Fibroblast of skin of back (primary cell): ENCODE measurements around the gene POLA2.
A peak's percentile ranks its signal among the peaks of the same experiment; 100 is the strongest.
"Not testable (repeated sequence)": the region's sequence is repeated elsewhere in the genome, so short reads cannot be mapped to it uniquely, and the experiment has no call there.

Source experiments
- DNase-seq: peaks from one replicate; pipeline ENCODE4 v3.0.0-alpha.2; 2013

The POLA2 gene

GRCh38 chr11:65308281-65308891 is 46.6 kb downstream of the POLA2 start:
- DNase-seq, result no peak

- no peak for DNase-seq
These were observed 47.2 kb downstream of the POLA2 start for GRCh38 chr11:65309006-65309405.

- no peak for DNase-seq
These were observed 48.5 kb downstream of the POLA2 start for GRCh38 chr11:65310215-65310614.

- DNase-seq, result no peak
These were observed 49.0 kb downstream of the POLA2 start for GRCh38 chr11:65310736-65311135.

- no peak for DNase-seq
These were observed 49.5 kb downstream of the POLA2 start for GRCh38 chr11:65311170-65311678.

- peak; percentile 78 for DNase-seq
These were observed 52.9 kb downstream of the POLA2 start, which contains the start of gene CDC42EP2 for GRCh38 chr11:65314501-65315203. TSS of gene CDC42EP2 (plus strand) at chr11:65314866. CDS start at chr11:65320899, 6,033 bp downstream.

- DNase-seq, result peak; percentile 67
These were observed 53.6 kb downstream of the POLA2 start for GRCh38 chr11:65315204-65315865.

- DNase-seq, result no peak
These were observed 54.1 kb downstream of the POLA2 start for GRCh38 chr11:65315866-65316226.

GRCh38 chr11:65316227-65317024 is 54.7 kb downstream of the POLA2 start:
- DNase-seq, result peak; percentile 89

GRCh38 chr11:65317025-65317786 is 55.4 kb downstream of the POLA2 start:
- peak; percentile 63 for DNase-seq

GRCh38 chr11:65320386-65321075 is 58.8 kb downstream of the POLA2 start:
- no peak for DNase-seq

- DNase-seq, result no peak
These were observed 59.3 kb downstream of the POLA2 start for GRCh38 chr11:65321076-65321475.

GRCh38 chr11:65321828-65322485 is 60.2 kb downstream of the POLA2 start:
- no peak for DNase-seq

GRCh38 chr11:65323813-65324212 is 62.1 kb downstream of the POLA2 start:
- DNase-seq, result no peak

GRCh38 chr11:65325435-65325834 is 63.7 kb downstream of the POLA2 start:
- no peak for DNase-seq

- no peak for DNase-seq
These were observed 65.3 kb downstream of the POLA2 start for GRCh38 chr11:65327021-65327420.

- no peak for DNase-seq
These were observed 67.7 kb downstream of the POLA2 start for GRCh38 chr11:65329478-65329877.

GRCh38 chr11:65329944-65330403 is 68.2 kb downstream of the POLA2 start:
- DNase-seq, result peak; percentile 84

- DNase-seq, result no peak
These were observed 68.8 kb downstream of the POLA2 start for GRCh38 chr11:65330544-65330943.

GRCh38 chr11:65332591-65332990 is 70.8 kb downstream of the POLA2 start:
- DNase-seq, result not testable (repeated sequence)
